ENCODE results near the gene FOSL2. TPM values are rescaled to one million over a fixed set of nuclear protein-coding genes. Genes with fewer than 3 reads are reported as not detected.

Gene FOSL2
- total RNA-seq, 1 experiment from 2014 or later: 4.0 TPM

DNA sequence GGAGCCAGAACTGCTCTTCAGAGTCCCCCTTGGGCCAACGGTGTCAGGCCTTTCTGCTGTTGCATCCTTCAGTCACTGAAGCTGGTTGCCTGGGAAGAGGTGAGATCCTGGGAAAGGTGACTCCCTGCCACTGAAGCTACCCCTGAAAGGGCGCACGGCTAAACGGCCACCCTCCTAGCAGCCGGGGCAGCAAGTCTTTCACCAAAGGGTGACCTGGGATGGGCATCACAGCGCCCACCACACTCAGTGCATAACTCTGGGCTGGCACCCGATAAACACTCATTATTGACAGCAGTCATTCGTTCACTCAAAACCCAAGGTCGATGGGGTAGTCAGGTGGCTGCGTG is 26.5 kb upstream of the FOSL2 start:
- no peak overlapping the region for H3K27ac Mint-ChIP-seq
- ChIA-PET POLR2A (no interaction called here), CTCF (no interaction called here)
- TF ChIP-seq, protein P1, sequence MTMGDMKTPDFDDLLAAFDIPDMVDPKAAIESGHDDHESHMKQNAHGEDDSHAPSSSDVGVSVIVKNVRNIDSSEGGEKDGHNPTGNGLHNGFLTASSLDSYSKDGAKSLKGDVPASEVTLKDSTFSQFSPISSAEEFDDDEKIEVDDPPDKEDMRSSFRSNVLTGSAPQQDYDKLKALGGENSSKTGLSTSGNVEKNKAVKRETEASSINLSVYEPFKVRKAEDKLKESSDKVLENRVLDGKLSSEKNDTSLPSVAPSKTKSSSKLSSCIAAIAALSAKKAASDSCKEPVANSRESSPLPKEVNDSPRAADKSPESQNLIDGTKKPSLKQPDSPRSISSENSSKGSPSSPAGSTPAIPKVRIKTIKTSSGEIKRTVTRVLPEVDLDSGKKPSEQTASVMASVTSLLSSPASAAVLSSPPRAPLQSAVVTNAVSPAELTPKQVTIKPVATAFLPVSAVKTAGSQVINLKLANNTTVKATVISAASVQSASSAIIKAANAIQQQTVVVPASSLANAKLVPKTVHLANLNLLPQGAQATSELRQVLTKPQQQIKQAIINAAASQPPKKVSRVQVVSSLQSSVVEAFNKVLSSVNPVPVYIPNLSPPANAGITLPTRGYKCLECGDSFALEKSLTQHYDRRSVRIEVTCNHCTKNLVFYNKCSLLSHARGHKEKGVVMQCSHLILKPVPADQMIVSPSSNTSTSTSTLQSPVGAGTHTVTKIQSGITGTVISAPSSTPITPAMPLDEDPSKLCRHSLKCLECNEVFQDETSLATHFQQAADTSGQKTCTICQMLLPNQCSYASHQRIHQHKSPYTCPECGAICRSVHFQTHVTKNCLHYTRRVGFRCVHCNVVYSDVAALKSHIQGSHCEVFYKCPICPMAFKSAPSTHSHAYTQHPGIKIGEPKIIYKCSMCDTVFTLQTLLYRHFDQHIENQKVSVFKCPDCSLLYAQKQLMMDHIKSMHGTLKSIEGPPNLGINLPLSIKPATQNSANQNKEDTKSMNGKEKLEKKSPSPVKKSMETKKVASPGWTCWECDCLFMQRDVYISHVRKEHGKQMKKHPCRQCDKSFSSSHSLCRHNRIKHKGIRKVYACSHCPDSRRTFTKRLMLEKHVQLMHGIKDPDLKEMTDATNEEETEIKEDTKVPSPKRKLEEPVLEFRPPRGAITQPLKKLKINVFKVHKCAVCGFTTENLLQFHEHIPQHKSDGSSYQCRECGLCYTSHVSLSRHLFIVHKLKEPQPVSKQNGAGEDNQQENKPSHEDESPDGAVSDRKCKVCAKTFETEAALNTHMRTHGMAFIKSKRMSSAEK (CRISPR knock-in tag; IDR thresholded peaks at IDR 0.05; ENCODE audit: borderline replicate concordance): no peak
- TF ChIP-seq CREB1 (CRISPR knock-in tag; IDR thresholded peaks at IDR 0.05): no peak
- TF ChIP-seq, protein P2, sequence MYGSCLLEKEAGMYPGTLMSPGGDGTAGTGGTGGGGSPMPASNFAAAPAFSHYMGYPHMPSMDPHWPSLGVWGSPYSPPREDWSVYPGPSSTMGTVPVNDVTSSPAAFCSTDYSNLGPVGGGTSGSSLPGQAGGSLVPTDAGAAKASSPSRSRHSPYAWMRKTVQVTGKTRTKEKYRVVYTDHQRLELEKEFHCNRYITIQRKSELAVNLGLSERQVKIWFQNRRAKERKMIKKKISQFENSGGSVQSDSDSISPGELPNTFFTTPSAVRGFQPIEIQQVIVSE (CRISPR knock-in tag; IDR thresholded peaks at IDR 0.05; ENCODE audit: borderline replicate concordance): no peak
- TF ChIP-seq, protein P3, sequence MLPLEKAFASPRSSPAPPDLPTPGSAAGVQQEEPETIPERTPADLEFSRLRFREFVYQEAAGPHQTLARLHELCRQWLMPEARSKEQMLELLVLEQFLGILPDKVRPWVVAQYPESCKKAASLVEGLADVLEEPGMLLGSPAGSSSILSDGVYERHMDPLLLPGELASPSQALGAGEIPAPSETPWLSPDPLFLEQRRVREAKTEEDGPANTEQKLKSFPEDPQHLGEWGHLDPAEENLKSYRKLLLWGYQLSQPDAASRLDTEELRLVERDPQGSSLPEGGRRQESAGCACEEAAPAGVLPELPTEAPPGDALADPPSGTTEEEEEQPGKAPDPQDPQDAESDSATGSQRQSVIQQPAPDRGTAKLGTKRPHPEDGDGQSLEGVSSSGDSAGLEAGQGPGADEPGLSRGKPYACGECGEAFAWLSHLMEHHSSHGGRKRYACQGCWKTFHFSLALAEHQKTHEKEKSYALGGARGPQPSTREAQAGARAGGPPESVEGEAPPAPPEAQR (CRISPR knock-in tag; IDR thresholded peaks at IDR 0.05): no peak
- no peak for TF ChIP-seq TEAD4 (CRISPR knock-in tag; IDR thresholded peaks at IDR 0.05)
- TF ChIP-seq, protein P4, sequence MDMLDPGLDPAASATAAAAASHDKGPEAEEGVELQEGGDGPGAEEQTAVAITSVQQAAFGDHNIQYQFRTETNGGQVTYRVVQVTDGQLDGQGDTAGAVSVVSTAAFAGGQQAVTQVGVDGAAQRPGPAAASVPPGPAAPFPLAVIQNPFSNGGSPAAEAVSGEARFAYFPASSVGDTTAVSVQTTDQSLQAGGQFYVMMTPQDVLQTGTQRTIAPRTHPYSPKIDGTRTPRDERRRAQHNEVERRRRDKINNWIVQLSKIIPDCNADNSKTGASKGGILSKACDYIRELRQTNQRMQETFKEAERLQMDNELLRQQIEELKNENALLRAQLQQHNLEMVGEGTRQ (CRISPR knock-in tag; IDR thresholded peaks at IDR 0.05): no peak
- TF ChIP-seq JAZF1 (CRISPR knock-in tag; IDR thresholded peaks at IDR 0.05): no peak
- no peak for TF ChIP-seq TCF7 (CRISPR knock-in tag; IDR thresholded peaks at IDR 0.05; ENCODE audit: low read depth)
- no peak for TF ChIP-seq EMX1 (CRISPR knock-in tag; IDR thresholded peaks at IDR 0.05)
- TF ChIP-seq IRF1 (CRISPR knock-in tag; IDR thresholded peaks at IDR 0.05): no peak
- TF ChIP-seq, protein P5, sequence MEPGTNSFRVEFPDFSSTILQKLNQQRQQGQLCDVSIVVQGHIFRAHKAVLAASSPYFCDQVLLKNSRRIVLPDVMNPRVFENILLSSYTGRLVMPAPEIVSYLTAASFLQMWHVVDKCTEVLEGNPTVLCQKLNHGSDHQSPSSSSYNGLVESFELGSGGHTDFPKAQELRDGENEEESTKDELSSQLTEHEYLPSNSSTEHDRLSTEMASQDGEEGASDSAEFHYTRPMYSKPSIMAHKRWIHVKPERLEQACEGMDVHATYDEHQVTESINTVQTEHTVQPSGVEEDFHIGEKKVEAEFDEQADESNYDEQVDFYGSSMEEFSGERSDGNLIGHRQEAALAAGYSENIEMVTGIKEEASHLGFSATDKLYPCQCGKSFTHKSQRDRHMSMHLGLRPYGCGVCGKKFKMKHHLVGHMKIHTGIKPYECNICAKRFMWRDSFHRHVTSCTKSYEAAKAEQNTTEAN (CRISPR knock-in tag; IDR thresholded peaks at IDR 0.05): no peak
- peaks cover 23% of the 10 kb centered on the region for H3K4me1 Mint-ChIP-seq
- ATAC-seq (no peak), DNase-seq (ENCODE audit: low spot score) (no peak)
- peaks cover 6% of the 10 kb centered on the region; the same call in 1 of the 2 replicates for H3K27me3 Mint-ChIP-seq (ENCODE audit: low read depth)
- no peaks in the 10 kb centered on the region for H3K36me3 Mint-ChIP-seq
- H3K4me3 Mint-ChIP-seq: no peak overlapping the region
- H3K9me3 Mint-ChIP-seq: no peaks in the 10 kb centered on the region

DNA sequence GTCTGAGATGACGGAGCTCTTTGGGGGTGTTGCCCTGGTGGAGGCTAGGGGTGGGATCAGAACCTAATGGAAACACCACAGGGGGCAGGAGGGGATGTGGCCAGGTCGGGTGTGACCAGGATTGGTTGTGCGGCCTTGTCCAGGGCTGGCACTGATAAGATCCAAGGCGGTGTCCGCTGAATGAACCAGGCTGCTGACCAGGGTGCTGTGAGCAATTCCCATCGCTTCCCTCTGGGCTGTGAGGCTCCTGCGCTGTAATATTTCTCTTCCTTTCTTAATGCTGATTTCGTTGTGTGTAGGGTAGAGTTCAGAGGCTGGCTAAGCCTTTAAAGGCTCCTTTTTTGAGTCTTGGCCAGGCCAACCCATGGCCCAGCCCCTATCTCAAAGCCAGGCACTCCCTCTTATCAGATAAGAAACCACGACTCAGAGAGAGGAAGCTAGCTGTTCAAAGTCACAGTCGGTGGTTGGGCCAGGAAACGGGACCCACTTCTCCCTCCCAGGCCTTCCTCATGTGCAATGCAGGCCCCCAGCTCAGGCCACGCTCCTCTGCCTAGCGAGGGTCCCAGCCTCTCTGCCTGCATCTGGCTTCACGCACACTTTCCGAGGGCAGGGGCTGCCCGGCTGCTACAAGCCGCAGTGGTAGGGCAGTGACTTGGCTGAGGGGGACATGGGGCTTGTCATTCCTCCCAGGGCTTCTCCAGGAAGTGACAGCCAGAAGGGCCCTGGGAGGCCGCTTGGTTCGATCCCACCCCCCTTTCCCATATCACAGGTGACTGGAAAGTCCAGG is 26.0 kb upstream of the FOSL2 start:
- H3K27ac Mint-ChIP-seq: no peak overlapping the region
- POLR2A ChIA-PET: no interaction called here

More for the DNA sequence above, 26.0 kb upstream of the FOSL2 start:
- H3K4me3 Mint-ChIP-seq: no peak overlapping the region
- no peak for TF ChIP-seq NR1H2 (CRISPR knock-in tag; IDR thresholded peaks at IDR 0.05)
- TF ChIP-seq, protein P1 (CRISPR knock-in tag; IDR thresholded peaks at IDR 0.05; ENCODE audit: borderline replicate concordance): no peak
- H3K36me3 Mint-ChIP-seq: no peaks in the 10 kb centered on the region
- H3K27me3 Mint-ChIP-seq (ENCODE audit: low read depth): peaks cover 6% of the 10 kb centered on the region; the same call in 1 of the 2 replicates
- H3K4me1 Mint-ChIP-seq: peaks cover 23% of the 10 kb centered on the region
- DNase-seq (ENCODE audit: low spot score) (no peak), ATAC-seq (no peak)
- H3K9me3 Mint-ChIP-seq: no peaks in the 10 kb centered on the region
- CTCF ChIA-PET: no interaction called here
